Mucosa of gallbladder (tissue), 1 donor: ENCODE measurements around the gene GART. TPM values are rescaled to one million over a fixed set of nuclear protein-coding genes. Genes with fewer than 3 reads are reported as not detected.
A peak's percentile ranks its signal among the peaks of the same experiment; 100 is the strongest.
"Not testable (repeated sequence)": the region's sequence is repeated elsewhere in the genome, so short reads cannot be mapped to it uniquely, and the experiment has no call there.

Experiments used
- DNase-seq: peaks from one replicate; pipeline ENCODE4 v3.0.0-alpha.2; 2020; ENCODE audit warnings: low spot score
- total RNA-seq: library from RNA; stranded (reverse); gene quantifications from one replicate; pipeline ENCODE4 v1.2.1, GENCODE V29; 2021
- donor health status: DM: no; HTN: no; CAD: no.

GART gene
- 51.9 TPM for total RNA-seq

DNA sequence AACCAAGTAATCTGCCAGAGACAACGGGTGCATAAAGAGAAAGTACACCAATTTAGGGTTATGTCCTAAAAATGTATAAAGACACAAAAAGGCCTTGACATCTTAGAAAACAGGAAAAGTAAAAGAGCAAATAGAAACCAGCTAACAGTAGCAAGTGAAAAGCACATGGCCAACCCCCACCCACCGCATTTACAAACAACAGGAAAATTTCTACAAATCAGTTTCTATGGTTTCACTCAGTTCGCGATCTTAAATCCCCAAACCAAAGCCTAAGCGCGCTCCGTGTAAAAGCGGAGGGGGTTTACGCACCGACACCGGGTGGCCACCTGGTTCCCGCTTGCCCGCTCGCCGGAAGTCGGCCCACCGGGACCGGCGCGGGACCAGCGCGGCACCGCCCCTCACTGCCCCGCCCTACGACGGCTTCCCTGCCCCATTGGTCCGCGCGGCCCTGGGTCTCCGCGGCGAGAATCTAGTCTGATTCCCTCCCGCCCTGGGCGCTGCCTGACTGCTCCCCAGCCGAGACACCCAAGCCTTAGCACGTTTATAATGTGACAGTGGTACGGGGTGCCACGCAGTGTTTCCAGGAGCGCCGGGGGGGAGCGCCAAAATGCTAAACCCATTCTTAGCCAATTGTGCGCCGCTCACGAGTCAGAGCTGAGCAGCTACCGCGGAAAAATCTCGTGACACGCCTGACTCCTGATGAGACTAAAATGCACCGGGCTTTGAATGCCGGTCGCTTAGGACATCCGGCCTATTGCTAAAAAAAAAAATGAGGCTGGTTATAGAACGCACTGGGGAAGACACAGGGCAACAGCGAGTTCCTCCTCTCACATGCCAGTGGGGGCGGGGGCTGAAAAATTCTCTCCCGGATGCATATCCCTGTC, at the start of gene GART:
TSS of gene GART (minus strand) at position 362 of the 884 bp plus-strand sequence. CDS start 2,802 bp downstream, outside the sequence.
- DNase-seq = peak; percentile 75

DNA sequence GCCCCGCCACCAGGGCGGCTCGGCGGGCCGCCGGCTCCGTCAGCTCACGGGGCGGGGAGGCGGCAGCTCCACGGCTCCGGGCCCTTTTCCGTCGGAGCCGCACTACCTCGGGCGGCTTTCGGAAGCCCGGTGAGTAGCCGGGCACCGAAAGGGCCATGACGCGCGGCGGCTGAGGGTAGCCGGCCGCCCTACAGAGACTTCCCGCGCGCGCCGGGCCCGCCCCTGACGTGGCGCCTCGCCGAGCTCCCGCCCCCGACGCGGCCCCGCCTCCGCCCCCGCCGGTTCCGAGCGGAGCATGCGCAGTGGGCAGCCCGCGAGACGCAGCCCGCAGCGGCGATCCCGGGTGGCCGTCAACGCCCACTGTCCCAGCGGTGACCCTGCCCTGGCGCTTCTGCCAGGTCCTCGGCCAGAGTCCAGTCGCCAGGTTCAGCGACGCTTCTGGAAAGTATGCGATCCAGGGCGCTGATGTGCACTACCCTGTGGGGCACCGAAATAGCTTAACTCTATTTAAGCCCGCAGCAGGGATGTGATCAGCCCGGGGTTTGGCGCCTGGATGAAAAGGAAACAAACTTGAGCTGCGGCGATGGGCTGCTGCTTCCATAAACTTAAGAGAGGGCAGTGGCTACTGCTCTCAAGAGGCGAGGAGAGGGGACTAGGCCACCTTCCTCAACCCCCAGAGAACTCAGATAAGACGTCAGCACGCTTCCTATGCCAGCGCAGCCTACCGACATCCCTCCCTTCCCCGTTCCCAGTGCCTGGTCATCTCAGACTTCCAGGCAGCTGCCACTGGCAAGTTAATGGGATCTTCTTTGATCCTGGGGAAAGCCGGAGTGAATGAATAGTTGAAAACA, 46.8 kb upstream of the GART start, which contains the start of gene DONSON:
TSS of gene DONSON (minus strand) at position 200 of the 851 bp plus-strand sequence. CDS start at position 157, 43 bp downstream.
- peak; percentile 90 for DNase-seq

DNA sequence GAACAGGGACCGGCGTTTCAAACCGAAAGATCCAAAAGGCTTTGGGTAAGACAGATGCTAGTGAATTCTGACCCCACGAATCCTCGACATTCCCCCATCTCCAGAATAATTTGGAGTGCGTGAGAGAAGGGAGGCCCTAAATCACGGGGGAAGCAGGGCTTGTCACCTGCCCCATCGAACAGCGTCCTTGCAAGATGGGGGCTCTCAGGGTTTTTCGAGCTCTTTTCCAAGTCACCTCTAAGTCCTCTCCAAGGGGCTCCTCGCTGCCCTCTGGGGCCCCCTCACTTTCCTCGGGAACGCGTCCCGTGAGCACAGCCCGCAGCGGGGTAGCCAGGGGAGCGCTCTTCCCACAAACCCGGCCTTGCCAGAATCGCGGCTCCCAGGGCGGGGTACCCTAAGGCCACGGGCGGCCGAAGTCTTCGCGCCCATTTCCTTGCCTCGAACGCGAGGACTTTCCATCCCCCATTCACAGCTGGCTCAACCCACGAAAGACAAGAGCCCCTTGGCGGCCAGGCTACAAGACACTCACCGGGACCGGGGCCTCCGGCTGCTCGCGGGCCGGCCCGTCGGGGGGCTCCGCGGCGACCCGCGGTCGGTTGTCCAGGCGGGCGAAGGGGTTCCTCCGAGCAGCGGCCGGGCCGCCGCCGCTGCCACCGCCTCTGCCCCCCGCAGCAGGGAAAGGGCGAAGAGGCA, 46.0 kb upstream of the GART start:
- DNase-seq = peak; percentile 17

DNA sequence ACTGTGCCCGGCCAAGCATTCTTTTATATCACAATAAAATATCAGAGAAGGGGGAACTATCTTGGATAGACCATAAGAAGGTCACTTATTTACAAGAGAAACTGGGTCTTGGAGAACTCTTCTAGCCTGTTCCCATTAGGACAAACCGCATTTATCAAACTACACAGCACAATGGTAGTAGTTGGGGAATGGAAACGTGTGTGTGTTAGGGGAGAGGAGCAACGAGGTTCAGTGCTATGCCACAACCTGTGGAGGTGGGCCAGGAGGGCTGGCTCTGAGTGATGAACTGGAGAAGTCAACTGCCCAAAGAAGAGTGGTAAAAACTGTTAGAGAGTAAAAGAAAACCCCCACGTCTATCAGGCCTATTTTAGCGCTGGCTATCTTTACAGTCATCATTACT, 45.0 kb upstream of the GART start:
- DNase-seq = no peak

DNA sequence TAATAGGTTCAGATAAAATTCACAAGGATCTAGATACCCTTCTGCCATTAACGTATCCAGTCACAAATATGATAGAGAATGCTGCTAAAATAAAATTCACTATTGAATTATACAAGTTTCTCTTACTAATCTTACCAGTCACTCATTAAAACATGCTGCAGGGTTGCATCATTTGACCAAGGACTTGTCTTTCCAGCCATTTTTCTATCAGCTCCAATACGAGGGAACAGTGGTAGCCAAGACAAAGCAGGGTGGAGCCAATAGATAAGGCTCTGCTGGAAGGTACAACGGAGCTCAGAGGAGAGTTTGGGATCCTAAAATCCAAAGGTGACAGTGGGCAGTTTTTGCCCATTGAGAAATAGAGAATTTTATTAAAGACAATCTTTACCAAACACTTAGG, 42.5 kb upstream of the GART start:
- DNase-seq = no peak

DNA sequence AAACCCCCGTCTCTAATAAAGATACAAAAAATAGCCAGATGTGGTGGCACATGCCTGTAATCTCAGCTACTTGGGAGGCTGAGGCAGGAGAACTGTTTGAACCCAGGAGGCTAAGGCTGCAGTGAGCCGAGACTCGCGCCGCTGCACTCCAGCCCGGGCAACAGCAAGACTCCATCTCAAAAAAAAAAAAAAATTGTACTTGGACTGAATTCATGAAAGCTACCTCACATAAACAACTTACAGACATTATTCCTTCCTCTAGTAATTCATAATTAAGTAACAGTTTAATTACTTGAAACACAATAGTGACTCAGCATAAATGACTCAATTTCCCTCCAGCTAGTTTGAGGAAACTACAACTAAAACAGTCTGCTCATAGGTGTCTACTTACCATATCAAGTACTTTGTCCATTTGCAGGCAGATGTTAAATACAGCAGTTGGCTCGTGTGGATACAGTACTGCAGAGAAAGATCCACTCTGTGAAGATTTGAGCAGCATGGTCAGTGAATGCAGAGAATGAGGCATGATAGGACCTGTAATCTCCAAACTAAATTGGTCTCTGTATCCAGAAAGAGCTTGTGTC, 37.1 kb upstream of the GART start:
- no peak for DNase-seq

DNA sequence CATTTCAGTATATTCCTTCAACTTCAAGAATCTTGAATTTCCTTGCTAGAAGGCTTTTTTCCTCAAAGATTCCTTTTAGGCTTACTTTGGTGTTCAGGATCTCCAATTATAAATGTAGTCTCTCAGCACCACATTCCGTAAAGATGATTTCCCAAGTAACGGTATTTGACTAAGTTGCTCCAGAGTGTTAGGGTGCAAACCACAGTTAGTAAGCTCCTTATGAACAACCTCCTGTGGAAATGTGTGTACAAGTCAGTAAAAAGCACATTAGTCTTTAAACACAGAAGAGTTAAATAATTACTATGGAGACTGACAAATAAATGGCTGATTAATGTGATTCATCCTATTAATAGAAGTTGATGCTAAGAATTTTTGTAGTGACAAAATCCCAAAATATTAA, 36.3 kb upstream of the GART start:
- DNase-seq = no peak

DNA sequence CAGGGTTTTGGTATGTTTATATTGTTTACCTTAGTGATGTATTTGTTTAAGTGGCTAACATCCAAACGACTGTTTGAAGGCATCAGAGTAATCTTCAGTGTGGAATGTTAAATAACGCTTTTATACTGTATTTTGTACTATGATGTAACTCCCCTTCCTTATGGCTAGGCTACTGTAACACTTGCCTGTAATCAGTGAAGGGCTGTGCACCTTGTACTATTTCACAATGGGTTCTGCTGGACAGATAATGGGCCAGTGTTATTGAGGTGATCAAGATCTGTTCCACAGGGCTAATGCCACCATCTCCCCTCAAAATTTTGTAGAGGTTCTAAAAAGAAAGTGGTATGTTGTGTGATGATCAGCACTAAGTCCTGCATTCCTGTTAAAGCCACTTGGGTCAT, 34.8 kb upstream of the GART start:
- DNase-seq = not testable (repeated sequence)

DNA sequence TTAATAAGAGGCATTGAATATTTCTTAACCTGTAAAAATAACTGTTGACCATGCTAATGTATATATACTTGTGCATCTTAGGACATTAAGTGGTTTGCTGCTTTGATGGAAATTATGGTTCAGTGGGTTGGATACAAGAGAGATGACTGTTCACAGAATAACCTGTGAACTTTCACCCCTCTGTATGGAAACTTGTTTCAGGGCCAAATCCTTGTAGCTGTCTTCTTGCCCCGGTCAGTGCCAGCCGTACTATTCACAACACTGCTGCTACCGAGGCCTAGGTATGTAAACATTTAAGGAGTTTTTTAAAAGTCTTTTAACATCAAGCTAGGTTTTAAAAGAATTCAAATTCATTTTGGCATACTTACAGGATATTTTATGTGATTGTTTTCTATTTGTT, 30.4 kb upstream of the GART start:
- DNase-seq = no peak

DNA sequence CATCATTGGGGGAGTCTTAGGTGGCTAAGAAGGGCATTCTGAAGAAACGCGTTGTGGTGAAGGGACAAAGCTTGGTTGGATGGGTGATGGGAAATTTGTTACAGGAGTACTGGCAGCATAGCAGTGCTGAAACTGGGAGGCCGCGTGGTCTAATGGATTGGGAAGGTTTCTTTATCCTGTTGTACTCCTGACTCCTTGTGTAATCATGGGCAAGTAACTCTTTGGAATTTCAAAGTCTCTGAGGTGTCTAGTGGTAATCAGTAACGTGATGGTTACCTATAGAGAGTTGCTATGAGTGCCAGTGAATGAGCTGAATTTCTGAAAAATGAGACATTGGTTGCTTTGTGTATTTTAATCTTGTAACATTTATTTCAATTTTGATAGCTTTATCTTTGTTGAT, 28.1 kb upstream of the GART start:
- no peak for DNase-seq

DNA sequence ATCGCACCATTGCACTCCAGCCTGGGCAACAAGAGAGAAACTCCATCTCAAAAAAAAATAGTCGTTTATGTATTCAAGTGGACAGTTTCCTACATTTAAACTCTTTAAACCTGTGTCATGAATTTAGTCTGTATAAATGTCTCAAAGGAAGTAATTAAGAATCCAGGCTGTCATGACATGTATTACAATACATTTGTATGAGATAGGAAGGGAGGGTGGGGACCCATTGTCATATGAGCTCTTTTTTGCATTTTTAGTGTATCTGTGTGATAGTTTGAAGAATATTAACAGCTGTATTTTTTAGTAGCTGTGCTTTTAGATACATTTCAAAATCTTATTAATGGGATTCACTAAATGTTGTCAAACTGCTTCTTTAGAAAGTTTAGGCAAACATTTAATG, 26.5 kb upstream of the GART start:
- no peak for DNase-seq

DNA sequence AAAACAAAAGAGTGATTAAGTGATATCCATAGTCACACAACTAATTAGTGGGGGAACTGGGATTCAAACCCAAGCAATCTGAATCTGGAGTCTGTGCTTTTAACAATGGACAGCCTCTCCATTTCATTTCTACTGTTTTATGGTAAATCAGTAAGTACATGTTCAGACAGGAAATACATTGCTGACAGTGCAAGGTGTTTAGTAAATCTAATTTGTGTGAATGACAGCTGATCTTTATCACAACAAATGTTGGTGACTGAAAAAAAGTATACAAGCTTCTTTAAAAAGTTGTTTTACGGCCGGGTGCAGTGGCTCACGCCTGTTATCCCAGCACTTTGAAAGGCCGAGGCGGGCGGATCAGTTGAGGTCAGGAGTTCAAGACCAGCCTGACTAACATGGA, 26.0 kb upstream of the GART start:
- no peak for DNase-seq

DNA sequence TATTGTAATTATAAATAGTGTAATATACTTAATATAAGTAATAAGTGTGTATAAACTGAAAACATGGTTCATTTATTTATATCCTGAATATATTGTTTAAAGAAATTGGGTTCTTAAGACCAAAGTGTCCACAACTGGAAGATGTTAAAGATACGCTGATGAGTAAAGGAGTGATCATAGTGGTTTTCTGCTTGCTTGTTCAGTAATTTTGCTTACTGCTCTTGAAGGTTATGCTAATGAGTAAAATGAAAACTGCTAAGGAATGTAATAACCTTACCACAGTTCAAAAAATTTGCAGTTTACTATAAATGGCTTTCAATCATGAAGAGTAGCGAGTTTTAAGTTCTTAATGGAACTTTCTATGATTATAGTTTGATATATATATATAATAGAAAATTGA, 24.6 kb upstream of the GART start:
- DNase-seq = no peak

DNA sequence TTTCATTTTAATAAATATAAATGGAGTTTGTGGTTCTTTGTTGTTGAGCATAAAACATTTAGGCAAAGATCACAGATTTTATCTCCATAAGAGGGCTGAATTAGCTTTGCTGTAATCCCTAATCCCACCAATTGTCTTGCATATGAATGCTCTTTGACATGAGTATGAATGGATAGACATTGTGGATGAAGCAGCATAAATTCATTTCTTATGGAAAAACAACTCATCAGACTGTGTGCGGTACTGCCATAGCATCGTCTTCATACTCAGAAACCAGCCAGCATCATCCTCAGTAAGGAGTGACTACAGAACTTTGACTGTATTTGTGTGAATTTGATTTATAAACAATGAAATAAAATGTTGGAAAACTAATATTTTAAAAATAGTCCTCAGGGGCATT, 20.5 kb upstream of the GART start:
- no peak for DNase-seq

DNA sequence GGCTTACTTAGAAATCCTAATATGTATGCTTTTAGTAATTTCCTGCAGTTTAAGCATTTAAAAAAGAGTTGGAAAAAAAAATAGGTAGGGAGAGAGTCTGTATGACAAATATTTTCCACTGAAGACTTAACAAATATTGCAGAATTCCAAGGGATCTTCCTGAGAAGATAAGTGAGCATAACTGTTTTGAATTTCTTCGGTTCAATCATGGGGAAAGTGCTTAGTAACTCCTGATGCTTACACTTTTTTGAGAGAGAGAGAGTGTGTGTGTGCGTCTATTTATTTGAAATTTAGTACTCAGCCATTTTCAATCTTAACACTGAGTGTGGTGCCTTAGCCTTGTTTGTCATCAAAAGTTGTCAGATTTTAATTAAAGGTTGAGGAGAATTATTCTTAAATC, 19.5 kb upstream of the GART start:
- no peak for DNase-seq

DNA sequence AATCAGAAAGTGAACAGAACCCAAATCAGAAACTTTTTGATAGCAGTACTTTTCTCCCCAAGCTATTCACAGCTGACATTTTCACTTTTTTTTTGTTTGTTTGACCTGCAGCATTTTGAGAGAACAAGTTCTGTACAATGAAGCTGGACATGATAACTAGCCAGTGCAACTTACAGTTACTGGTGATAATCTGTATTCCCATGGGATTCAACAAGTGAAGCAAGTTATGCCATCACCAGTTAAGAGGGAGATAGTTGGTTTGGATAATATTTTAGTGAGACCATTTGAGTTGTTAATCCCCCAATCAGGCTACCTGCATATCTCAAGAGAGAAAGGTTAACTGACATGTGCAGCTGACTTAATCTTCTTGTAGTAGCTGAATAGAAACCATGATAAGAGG, 19.0 kb upstream of the GART start:
- no peak for DNase-seq

DNA sequence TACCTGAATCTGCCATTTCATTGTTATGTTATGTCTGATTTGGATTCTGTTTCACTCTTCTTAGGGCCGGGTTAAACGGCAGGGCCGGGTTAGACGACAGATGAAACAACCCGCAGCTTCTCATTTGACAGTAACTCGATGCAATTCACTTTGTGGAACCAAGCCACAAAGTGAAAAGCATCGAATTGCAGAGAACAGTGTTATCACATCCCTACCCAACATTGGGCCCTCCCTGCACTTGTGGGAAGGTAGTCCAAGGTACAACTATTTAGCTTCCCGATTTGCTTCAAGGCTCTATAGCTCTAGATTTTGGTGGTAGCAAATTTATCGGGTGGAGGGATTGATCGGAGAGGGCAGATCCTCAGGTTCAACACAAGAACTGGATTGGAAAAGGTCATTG, 17.9 kb upstream of the GART start:
- no peak for DNase-seq

DNA sequence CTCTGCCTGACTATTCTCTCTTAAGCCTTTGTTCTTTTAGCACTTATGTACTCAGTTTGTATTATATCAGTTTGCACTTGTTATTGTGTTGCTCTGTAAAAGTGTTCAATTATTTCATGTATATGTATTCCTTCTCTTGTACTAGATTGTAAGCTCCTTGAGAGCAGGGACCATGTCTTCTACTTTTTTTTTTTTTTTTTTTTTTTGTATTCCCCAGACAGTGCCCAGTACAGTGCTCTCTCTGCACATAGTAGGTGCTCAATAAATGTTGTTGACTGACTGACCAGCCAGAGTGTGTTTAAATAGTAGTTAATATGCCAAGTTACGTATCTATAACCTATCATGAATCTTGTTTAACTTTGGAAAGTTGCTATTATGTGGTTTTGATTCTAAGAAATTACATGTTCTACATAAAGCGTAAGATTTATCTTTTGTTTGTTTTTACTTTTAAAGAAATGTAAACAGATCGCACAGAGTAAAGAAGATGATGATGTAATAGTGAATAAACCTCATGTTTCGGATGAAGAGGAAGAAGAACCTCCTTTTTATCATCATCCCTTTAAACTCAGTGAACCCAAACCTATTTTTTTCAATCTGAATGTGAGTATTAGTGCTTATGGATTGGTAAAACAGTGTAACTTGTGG, 17.0 kb upstream of the GART start:
- no peak for DNase-seq

DNA sequence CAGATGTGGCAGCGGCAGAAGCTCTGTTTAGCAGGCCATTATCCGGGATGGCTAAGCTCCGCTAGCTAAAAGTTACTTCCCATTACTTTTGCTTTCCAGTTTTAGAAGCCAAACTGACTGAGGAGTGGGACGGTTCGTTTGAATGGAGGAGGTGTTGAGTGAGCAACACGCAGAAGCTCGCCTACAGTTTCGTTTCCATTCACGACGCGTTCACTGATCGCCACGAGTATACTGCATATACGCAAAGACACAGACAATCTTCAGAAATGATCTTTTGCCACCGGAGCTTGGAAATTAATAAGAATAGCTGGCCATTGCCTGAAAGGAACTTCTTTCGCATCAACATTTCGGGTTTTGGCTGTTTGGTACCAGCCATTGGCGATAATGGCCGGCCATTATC, 15.5 kb upstream of the GART start:
- no peak for DNase-seq

DNA sequence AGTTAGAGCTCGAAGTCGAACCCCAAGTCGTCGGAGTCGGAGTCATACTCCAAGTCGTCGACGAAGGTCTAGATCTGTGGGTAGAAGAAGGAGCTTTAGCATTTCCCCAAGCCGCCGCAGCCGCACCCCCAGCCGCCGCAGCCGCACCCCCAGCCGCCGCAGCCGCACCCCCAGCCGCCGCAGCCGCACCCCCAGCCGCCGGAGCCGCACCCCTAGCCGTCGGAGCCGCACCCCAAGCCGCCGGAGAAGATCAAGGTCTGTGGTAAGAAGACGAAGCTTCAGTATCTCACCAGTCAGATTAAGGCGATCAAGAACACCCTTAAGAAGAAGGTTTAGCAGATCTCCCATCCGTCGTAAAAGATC, 13.0 kb upstream of the GART start:
- DNase-seq = no peak

DNA sequence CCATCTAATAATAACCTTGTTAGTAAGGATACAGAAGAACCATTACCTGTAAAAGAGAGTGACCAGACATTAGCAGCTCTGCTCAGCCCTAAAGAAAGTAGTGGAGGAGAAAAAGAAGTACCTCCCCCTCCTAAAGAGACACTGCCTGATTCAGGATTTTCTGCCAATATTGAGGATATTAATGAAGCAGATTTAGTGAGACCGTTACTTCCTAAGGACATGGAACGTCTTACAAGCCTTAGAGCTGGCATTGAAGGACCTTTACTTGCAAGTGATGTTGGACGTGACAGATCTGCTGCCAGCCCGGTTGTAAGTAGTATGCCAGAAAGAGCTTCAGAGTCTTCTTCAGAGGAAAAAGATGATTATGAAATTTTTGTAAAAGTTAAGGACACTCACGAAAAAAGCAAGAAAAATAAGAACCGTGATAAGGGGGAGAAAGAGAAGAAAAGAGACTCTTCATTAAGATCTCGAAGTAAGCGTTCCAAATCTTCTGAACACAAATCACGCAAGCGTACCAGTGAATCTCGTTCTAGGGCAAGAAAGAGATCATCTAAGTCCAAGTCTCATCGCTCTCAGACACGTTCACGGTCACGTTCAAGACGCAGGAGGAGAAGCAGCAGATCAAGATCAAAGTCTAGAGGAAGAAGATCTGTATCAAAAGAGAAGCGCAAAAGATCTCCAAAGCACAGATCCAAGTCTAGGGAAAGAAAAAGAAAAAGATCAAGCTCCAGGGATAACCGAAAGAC, 12.5 kb upstream of the GART start:
- DNase-seq = no peak
